Activated naive CD8-positive, alpha-beta T cell treated with anti-CD3 and anti-CD28 coated beads, Interleukin-2, amount 50 U/mL, for 16 hours (primary cell): ENCODE measurements around the gene UCP2.
"Not testable (repeated sequence)": the region's sequence is repeated elsewhere in the genome, so short reads cannot be mapped to it uniquely, and the experiment has no call there.

Source experiments
- DNase-seq: peaks from one replicate; pipeline ENCODE4 v3.0.0-alpha.2; 2020; ENCODE audit warnings: low read depth, low spot score

UCP2 gene

GRCh38 chr11:73946798-73947458 is 35.7 kb downstream of the UCP2 start:
- DNase-seq: no peak

GRCh38 chr11:73945396-73945795 is 37.2 kb downstream of the UCP2 start:
- DNase-seq: no peak

GRCh38 chr11:73944901-73945300 is 37.7 kb downstream of the UCP2 start:
- no peak for DNase-seq

GRCh38 chr11:73944085-73944484 is 38.6 kb downstream of the UCP2 start:
- DNase-seq: no peak

GRCh38 chr11:73942010-73942409 is 40.6 kb downstream of the UCP2 start:
- DNase-seq: no peak

- no peak for DNase-seq
Measured at GRCh38 chr11:73940801-73941570, 41.7 kb downstream of the UCP2 start.

GRCh38 chr11:73939096-73939495 is 43.5 kb downstream of the UCP2 start:
- DNase-seq: no peak

GRCh38 chr11:73936047-73936446 is 46.6 kb downstream of the UCP2 start:
- DNase-seq: not testable (repeated sequence)

- DNase-seq: no peak
Measured at GRCh38 chr11:73932781-73933180, 49.9 kb downstream of the UCP2 start.

GRCh38 chr11:73931951-73932350 is 50.7 kb downstream of the UCP2 start:
- no peak for DNase-seq

GRCh38 chr11:73931039-73931645 is 51.5 kb downstream of the UCP2 start:
- DNase-seq: no peak

- DNase-seq: no peak
Measured at GRCh38 chr11:73929388-73929787, 53.3 kb downstream of the UCP2 start.
